Fibroblast of skin of left biceps (primary cell): ENCODE results near the gene GMEB2.
"Not testable (repeated sequence)": the region's sequence is repeated elsewhere in the genome, so short reads cannot be mapped to it uniquely, and the experiment has no call there.

Experiments
- DNase-seq, 2 experiments: peaks; one replicate each; pipeline ENCODE4 v3.0.0-alpha.2; 2013; ENCODE audit warnings: low read depth in 2 of 2

The GMEB2 gene, protein sequence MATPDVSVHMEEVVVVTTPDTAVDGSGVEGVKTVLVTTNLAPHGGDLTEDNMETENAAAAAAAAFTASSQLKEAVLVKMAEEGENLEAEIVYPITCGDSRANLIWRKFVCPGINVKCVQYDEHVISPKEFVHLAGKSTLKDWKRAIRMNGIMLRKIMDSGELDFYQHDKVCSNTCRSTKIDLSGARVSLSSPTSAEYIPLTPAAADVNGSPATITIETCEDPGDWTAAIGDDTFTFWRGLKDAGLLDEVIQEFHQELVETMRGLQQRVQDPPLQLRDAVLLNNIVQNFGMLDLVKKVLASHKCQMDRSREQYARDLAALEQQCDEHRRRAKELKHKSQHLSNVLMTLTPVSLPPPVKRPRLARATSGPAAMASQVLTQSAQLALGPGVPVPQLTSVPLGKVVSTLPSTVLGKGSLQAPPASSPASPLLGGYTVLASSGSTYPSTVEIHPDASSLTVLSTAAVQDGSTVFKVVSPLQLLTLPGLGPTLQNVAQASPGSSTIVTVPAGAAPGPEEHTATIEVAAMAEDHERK

GRCh38 chr20:63626424-63627128 lies at the start of gene GMEB2:
Gene GMEB2, minus strand, starts transcription at chr20:63627101. Its CDS starts 7,704 bp downstream, at chr20:63619397.
- peak; percentile 40 to 83 for DNase-seq

GRCh38 chr20:63675681-63676368 lies 48.9 kb upstream of the GMEB2 start:
- DNase-seq = no peak

GRCh38 chr20:63673951-63674350 lies 47.0 kb upstream of the GMEB2 start:
- DNase-seq = no peak

- DNase-seq = no peak
Measured at GRCh38 chr20:63672666-63673065, 45.8 kb upstream of the GMEB2 start.

GRCh38 chr20:63671695-63672094 lies 44.8 kb upstream of the GMEB2 start:
- not testable (repeated sequence) for DNase-seq

GRCh38 chr20:63668351-63668750 lies 41.5 kb upstream of the GMEB2 start:
- DNase-seq = no peak

GRCh38 chr20:63667858-63668257 lies 41.0 kb upstream of the GMEB2 start:
- DNase-seq = no peak

GRCh38 chr20:63665708-63666107 lies 38.8 kb upstream of the GMEB2 start:
- no peak for DNase-seq

GRCh38 chr20:63664861-63665594 lies 38.1 kb upstream of the GMEB2 start:
- DNase-seq = no peak

GRCh38 chr20:63664143-63664851 lies 37.4 kb upstream of the GMEB2 start:
- DNase-seq = no peak

DNA sequence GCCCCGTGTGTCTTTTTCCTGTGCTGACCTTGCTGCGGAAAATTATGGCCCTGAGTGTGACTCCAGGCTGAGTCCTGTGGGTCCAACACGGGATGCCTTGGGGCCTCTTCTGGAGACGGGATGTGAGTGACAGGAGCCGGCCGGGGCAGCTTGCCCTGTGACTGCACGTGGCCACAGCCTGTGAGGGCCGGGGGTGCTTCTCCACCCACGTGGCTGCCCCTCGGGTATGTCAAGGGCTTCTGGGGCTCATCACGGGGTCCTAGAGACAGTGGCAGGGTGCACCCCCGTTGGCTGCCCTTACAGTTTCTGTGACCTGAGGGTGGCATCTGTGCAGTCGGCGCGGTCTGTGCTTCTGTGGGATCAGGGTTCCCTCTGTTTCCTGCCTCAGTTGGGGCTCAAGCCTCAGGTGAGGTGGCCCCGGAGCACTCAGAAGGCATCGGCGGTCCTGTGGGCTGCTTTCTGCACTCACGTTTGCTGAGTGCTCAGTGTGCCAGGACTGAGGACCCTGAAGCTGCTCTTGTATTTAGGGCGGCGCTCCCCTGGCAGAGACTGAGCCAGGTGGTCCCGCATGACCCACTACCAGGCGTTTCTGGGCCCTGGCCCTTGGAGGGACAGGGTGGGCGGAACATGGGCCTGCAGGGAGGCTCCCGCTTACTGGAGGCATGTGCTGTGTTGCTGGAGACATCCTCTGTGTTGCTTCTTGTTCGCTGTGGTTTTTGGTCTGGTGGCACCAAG lies 36.6 kb upstream of the GMEB2 start:
- DNase-seq = no peak

DNA sequence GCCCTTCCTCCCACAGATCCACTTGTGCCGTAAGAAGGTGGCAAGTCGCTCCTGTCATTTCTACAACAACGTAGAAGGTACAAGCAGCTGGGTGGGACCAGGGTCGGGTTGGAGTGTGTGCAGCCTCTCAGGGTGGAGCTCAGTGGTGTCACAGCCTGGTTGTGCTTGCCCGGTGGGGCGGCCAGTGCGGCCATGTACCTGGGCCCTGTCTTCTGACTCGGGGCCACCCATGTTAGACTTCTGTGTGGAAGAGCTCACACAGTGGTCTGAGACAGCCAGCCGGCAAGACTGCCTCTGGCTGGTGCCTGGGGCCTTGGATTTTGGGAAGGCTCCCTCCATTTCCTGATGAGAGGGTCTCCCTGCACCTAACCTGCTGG lies 35.9 kb upstream of the GMEB2 start:
- no peak for DNase-seq

DNA sequence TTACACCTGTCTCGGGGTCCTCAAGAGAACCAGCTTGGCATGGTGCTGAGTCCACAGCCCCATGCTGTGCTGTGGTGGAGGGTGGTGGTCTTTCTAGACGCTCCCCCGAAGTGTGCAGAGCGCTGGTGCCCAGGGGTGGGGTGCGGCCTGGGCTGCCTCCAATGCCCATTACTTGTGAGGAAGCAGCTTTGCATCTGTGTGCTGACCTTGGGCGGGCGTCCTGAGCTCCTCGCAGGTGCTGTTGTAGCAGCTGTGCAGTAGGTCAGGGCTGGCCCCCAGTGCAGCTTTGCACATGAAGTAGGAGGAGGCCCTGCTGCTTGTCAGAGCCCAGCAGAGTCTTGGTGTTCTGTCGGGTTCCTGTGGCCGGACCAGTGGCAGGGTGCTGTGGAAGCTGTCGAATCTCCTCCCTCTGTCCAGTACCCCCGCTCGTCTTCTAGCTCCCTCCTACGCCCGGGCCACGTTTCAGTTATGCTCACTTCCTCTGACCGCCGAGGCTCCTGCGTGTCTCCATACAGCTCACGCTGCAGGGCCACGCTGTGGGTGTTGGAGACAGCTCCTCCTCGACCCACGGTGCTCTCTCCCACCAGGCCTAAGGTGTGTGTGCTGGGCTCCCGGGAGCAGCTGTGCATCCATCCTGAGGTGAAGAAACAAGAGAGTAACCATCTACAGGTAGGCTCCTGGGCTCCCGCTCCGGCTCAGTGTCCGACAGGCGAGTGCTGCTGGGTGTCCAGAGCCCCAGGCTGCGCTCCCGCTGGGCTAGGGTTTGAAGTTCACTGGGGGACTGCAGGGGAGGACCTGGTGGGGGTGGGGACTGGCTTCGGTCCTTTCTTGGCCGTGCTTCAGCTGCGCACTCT lies 35.3 kb upstream of the GMEB2 start:
- no peak for DNase-seq

DNA sequence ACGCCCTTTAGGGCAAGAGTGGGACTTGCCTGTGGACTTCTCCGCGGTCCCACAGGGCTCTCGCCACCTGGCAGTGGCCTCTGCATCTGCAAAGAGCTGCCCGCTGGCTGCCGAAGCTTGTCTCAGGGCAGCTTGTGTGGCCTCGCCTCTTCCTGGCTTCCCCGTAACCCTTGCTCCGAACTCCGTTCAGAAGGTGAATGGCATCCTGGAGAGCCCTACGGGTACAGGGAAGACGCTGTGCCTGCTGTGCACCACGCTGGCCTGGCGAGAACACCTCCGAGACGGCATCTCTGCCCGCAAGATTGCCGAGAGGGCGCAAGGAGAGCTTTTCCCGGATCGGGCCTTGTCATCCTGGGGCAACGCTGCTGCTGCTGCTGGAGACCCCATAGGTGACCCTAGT lies 34.2 kb upstream of the GMEB2 start:
- no peak for DNase-seq

GRCh38 chr20:63660622-63661021 lies 33.7 kb upstream of the GMEB2 start:
- no peak for DNase-seq

- not testable (repeated sequence) for DNase-seq
Measured at GRCh38 chr20:63660174-63660573, 33.3 kb upstream of the GMEB2 start.

DNA sequence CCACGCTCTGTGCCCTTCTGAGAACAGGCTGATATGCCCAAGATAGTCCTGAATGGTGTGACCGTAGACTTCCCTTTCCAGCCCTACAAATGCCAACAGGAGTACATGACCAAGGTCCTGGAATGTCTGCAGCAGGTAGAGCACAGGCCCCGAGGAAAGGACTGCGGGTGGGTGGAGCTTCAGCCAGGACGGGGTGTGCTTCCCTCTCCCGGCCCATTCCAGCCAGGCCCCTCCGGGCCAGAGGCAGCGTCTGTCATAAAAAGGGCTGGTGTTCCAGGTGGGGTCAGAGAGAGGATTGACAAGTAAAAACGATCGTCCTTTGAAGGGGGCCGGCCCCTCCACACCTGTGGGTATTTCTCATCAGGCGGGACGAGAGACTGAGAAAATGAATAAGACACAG lies 32.5 kb upstream of the GMEB2 start:
- no peak for DNase-seq

GRCh38 chr20:63658749-63659187 lies 31.9 kb upstream of the GMEB2 start:
- DNase-seq = no peak
